Smooth muscle cell (in vitro differentiated cells): Measurements from ENCODE around the gene SCYGR1. TPM values are rescaled to one million over a fixed set of nuclear protein-coding genes. Genes with fewer than 3 reads are reported as not detected.

Source experiments
- DNase-seq: peaks from one replicate; lab custom pipeline; 2025; ENCODE audit not compliant: unreplicated experiment; lab: John Stamatoyannopoulos, UW
- H2AFZ ChIP-seq: fragments of 200-600 bp; sonication (generic); 2 replicates; pipeline ENCODE4 v1.6.0; 2016; ENCODE audit warnings: antibody characterized with exemption, low read depth, mild to moderate bottlenecking
- H3F3A ChIP-seq: fragments of 200-600 bp; sonication (generic); 2 replicates; pipeline ENCODE4 v1.6.0; 2017; ENCODE audit warnings: antibody characterized with exemption, low read depth
- H3K27ac ChIP-seq: fragments of 200-600 bp; sonication (generic); 2 replicates; pipeline ENCODE4 v1.5.1; 2016; ENCODE audit warnings: low read depth, mild to moderate bottlenecking
- H3K27me3 ChIP-seq: fragments of 200-600 bp; sonication (generic); 2 replicates; pipeline ENCODE4 v1.6.1; 2016; ENCODE audit warnings: low read depth, mild to moderate bottlenecking
- H3K36me3 ChIP-seq: fragments of 200-600 bp; sonication (generic); 2 replicates; pipeline ENCODE4 v1.5.1; 2016; ENCODE audit warnings: low read depth
- H3K4me1 ChIP-seq: fragments of 200-600 bp; sonication (generic); 2 replicates; pipeline ENCODE4 v1.5.1; 2016; ENCODE audit warnings: low read depth
- H3K4me2 ChIP-seq: fragments of 200-600 bp; sonication (generic); 2 replicates; pipeline ENCODE4 v1.6.0; 2016; ENCODE audit warnings: mild to moderate bottlenecking
- H3K4me3 ChIP-seq: fragments of 200-600 bp; sonication (generic); 2 replicates; pipeline ENCODE4 v1.5.1; 2016; ENCODE audit warnings: mild to moderate bottlenecking
- H3K79me2 ChIP-seq: fragments of 200-600 bp; sonication (generic); 2 replicates; pipeline ENCODE4 v1.6.0; 2016; ENCODE audit warnings: low read depth, mild to moderate bottlenecking
- H3K9ac ChIP-seq: fragments of 200-600 bp; sonication (generic); 2 replicates; pipeline ENCODE4 v1.6.0; 2016; ENCODE audit warnings: low read depth
- H3K9me3 ChIP-seq: fragments of 200-600 bp; sonication (generic); replicated peaks from 2 replicates; pipeline ENCODE4 v1.5.1; 2016; ENCODE audit warnings: low read depth
- H4K20me1 ChIP-seq: fragments of 200-600 bp; sonication (generic); 2 replicates; pipeline ENCODE4 v1.6.0; 2016; ENCODE audit warnings: low read depth
- CTCF ChIP-seq: fragments of 200-600 bp; sonication (generic); IDR thresholded peaks from 2 replicates; pipeline ENCODE4 v1.5.1; 2017; ENCODE audit warnings: borderline replicate concordance, mild to moderate bottlenecking, antibody characterized with exemption; ENCODE audit not compliant: insufficient read depth, poor library complexity, severe bottlenecking
- WGBS: methylation state at CpG from one replicate; pipeline ENCODE4 v1.1.7; 2016; ENCODE audit warnings: low lambda C conversion rate; 5-methylcytosine and 5-hydroxymethylcytosine counted together
- polyA plus RNA-seq: library from polyadenylated mRNA; unstranded; fragments of >200 nt; fragmentation: Nextera tagmentation; extraction: Ambion mirVana; gene quantifications from 2 replicates; pipeline ENCODE4 v1.2.1, GENCODE V29; 2016
- total RNA-seq: library from RNA; depleted of rRNA; stranded (reverse); fragments of >200 nt; gene quantifications from 2 replicates; pipeline ENCODE4 v1.2.3, GENCODE V29; 2014

The SCYGR1 gene
- total and polyA plus RNA-seq, 2 experiments from 2014 or later: not detected

- H3K36me3 ChIP-seq: no peaks in the 10 kb centered on the region
- 82% methylated on average over 6 of the region's 6 CpGs for WGBS
- H3K79me2 ChIP-seq: no peaks in the 10 kb centered on the region
- H3K4me2 ChIP-seq: no peak overlapping the region
- no peak overlapping the region for H3K27ac ChIP-seq
- H3K4me3 ChIP-seq: no peak overlapping the region
- no peaks in the 10 kb centered on the region for H3K27me3 ChIP-seq
- H3K9ac ChIP-seq: no peak overlapping the region
- TF ChIP-seq CTCF: no peak
- no peak for DNase-seq
- no peaks in the 10 kb centered on the region for H3K4me1 ChIP-seq
- H2AFZ ChIP-seq: no peak overlapping the region
- no peaks in the 10 kb centered on the region for H3K9me3 ChIP-seq
- H3F3A ChIP-seq: no peaks in the 10 kb centered on the region
- no peaks in the 10 kb centered on the region for H4K20me1 ChIP-seq
These were observed 13.6 kb downstream of the SCYGR1 start for GRCh38 chr2:227374158-227374557.

- Histone ChIP-seq H3K9me3 (no peaks in the 10 kb centered on the region), H3K27ac (no peak overlapping the region), H3K9ac (no peak overlapping the region), H3K4me1 (no peaks in the 10 kb centered on the region), H3K4me2 (no peak overlapping the region), H3K4me3 (no peak overlapping the region), H4K20me1 (no peaks in the 10 kb centered on the region), H3F3A (no peaks in the 10 kb centered on the region), H3K36me3 (no peaks in the 10 kb centered on the region), H3K27me3 (no peaks in the 10 kb centered on the region), H3K79me2 (no peaks in the 10 kb centered on the region), H2AFZ (no peak overlapping the region)
- no peak for DNase-seq
- 96% methylated on average over 10 of the region's 10 CpGs for WGBS
- TF ChIP-seq CTCF: no peak
These were observed 14.4 kb downstream of the SCYGR1 start for GRCh38 chr2:227373389-227373788.

- no peaks in the 10 kb centered on the region for H3K9me3 ChIP-seq
- H3K4me3 ChIP-seq: no peak overlapping the region
- no peaks in the 10 kb centered on the region for H3K36me3 ChIP-seq
- H3F3A ChIP-seq: no peaks in the 10 kb centered on the region
- no peaks in the 10 kb centered on the region for H3K79me2 ChIP-seq
- H3K9ac ChIP-seq: no peak overlapping the region
- H3K27me3 ChIP-seq: no peaks in the 10 kb centered on the region
- H3K4me2 ChIP-seq: peak overlapping the region; percentile 27
- peak overlapping the region; percentile 82 for H3K27ac ChIP-seq
- no peaks in the 10 kb centered on the region for H4K20me1 ChIP-seq
- WGBS: 52% methylated on average over 9 of the region's 9 CpGs
- TF ChIP-seq CTCF: no peak
- H3K4me1 ChIP-seq: no peaks in the 10 kb centered on the region
- H2AFZ ChIP-seq: no peak overlapping the region
- no peak for DNase-seq
These were observed 16.9 kb downstream of the SCYGR1 start for GRCh38 chr2:227370791-227371312.

GRCh38 chr2:227370092-227370491 lies 17.7 kb downstream of the SCYGR1 start:
- Histone ChIP-seq H4K20me1 (no peaks in the 10 kb centered on the region), H3F3A (peaks cover under 1% of the 10 kb centered on the region), H3K27ac (peak overlapping the region; percentile 82), H3K9me3 (no peaks in the 10 kb centered on the region), H3K27me3 (no peaks in the 10 kb centered on the region), H3K4me1 (no peaks in the 10 kb centered on the region), H2AFZ (no peak overlapping the region), H3K36me3 (no peaks in the 10 kb centered on the region), H3K79me2 (no peaks in the 10 kb centered on the region), H3K4me2 (peak overlapping the region; percentile 27), H3K9ac (peak overlapping the region; percentile 15), H3K4me3 (no peak overlapping the region)
- no peak for DNase-seq
- no peak for TF ChIP-seq CTCF
- WGBS: 90% methylated on average over 8 of the region's 8 CpGs
